K562 (cell line): ENCODE data around the gene ZNF277. TPM values are rescaled to one million over a fixed set of nuclear protein-coding genes. Genes with fewer than 3 reads are reported as not detected.

Experiments
- ATAC-seq: fragments of 200-7000 bp; cut with Tn5 transposase; 3 replicates; pipeline ENCODE4 v1.9.1; 2020; ENCODE audit warnings: moderate library complexity
- BruUV-seq: library from RNA; stranded (reverse); fragments of 400-500 nt; replicated peaks from 2 replicates; lab custom pipeline; 2021; lab: Mats Ljungman, UMichigan
- CTCF ChIA-PET: fragments of 300-600 bp; formaldehyde crosslinking; extraction: SDS; loops from one replicate; lab custom pipeline; 2021; ENCODE audit warnings: low intra/inter-chr PET ratio; lab: Yijun Ruan, JAX
- POLR2A ChIA-PET: fragments of 300-600, 350-650 bp; sonication (Branson Sonifier 250); formaldehyde crosslinking; extraction: SDS; loops from one replicate; lab custom pipeline; 2021; ENCODE audit warnings: antibody characterized with exemption, inconsistent platforms; lab: Yijun Ruan, JAX
- DNase-seq, 4 experiments: peaks; one replicate each; pipeline versions ENCODE4 v3.0.0 to v3.0.0-alpha.2; 2011 to 2018; ENCODE audit warnings: low spot score in 3 of 4, mixed read lengths in 3 of 4; ENCODE audit errors: extremely low read depth in 1 of 4
- FAIRE-seq: peaks from 2 replicates; lab custom pipeline; 2011; peaks lifted over from hg19 to GRCh38; lab: Jason Lieb, UNC
- H2AFZ ChIP-seq: 2 replicates; pipeline ENCODE4 v1.6.0; 2011; ENCODE audit warnings: low read depth, low read length, control low read depth, inconsistent platforms
- H3K27ac ChIP-seq: fragments of 200-600 bp; 3 replicates; pipeline ENCODE4 v1.8.0; 2011; ENCODE audit warnings: low read depth, mild to moderate bottlenecking, control low read depth, inconsistent platforms, low read length, moderate library complexity, mixed read lengths; ENCODE audit errors: extremely low read depth
- H3K27me3 ChIP-seq, 2 experiments: fragments of 300-600 bp in 1 of 2; 2 replicates in 1 of 2; 3 replicates in 1 of 2; pipeline versions ENCODE4 v1.6.0 to v1.8.0; 2011; ENCODE audit warnings: inconsistent platforms in 2 of 2, low read length in 2 of 2, mild to moderate bottlenecking in 1 of 2, mixed read lengths in 1 of 2, moderate library complexity in 1 of 2; ENCODE audit not compliant: control insufficient read depth in 2 of 2, insufficient read depth in 2 of 2
- H3K36me3 ChIP-seq: fragments of 300-600 bp; 3 replicates; pipeline ENCODE4 v1.8.0; 2011; ENCODE audit warnings: mild to moderate bottlenecking, low read length, inconsistent platforms; ENCODE audit not compliant: control insufficient read depth, insufficient read depth
- H3K4me1 ChIP-seq, 2 experiments: fragments of 200-600 bp in 1 of 2; replicated peaks in 1 of 2; 2 replicates in 1 of 2; 3 replicates in 1 of 2; pipeline versions ENCODE4 v1.5.1 to v1.8.0; 2011; ENCODE audit warnings: inconsistent platforms in 2 of 2, low read length in 2 of 2, mild to moderate bottlenecking in 1 of 2, mixed read lengths in 1 of 2, moderate library complexity in 1 of 2; ENCODE audit not compliant: control insufficient read depth in 2 of 2, insufficient read depth in 2 of 2
- H3K4me2 ChIP-seq: 2 replicates; pipeline ENCODE4 v1.6.1; 2011; ENCODE audit warnings: low read length, control low read depth, inconsistent platforms, mixed read lengths; ENCODE audit not compliant: insufficient read depth
- H3K4me3 ChIP-seq: fragments of 200-600 bp; sonication (generic), shearing (Covaris generic); 2 replicates; pipeline ENCODE4 v1.5.1; 2016; ENCODE audit warnings: control low read depth, inconsistent platforms
- H3K79me2 ChIP-seq: fragments of 200-600 bp; 3 replicates; pipeline ENCODE4 v1.8.0; 2011; ENCODE audit warnings: low read length, inconsistent platforms; ENCODE audit not compliant: control insufficient read depth, insufficient read depth
- H3K9ac ChIP-seq, 2 experiments: 2 replicates each; pipeline versions ENCODE4 v1.6.0 to v1.6.1; 2011; ENCODE audit warnings: low read depth in 2 of 2, low read length in 2 of 2, control low read depth in 1 of 2, inconsistent platforms in 1 of 2, mild to moderate bottlenecking in 1 of 2, mixed read lengths in 1 of 2; ENCODE audit not compliant: insufficient read depth in 1 of 2
- H3K9me1 ChIP-seq: one replicate; pipeline ENCODE4 v1.6.0; 2011; ENCODE audit warnings: inconsistent platforms, mild to moderate bottlenecking, low read length, moderate library complexity; ENCODE audit not compliant: control insufficient read depth, insufficient read depth
- H3K9me3 ChIP-seq: replicated peaks from 2 replicates; pipeline ENCODE4 v1.5.1; 2011; ENCODE audit warnings: low read depth, low read length, inconsistent platforms; ENCODE audit not compliant: control insufficient read depth, insufficient read depth
- H4K20me1 ChIP-seq: replicated peaks from 2 replicates; pipeline ENCODE4 v1.6.1; 2011; ENCODE audit warnings: low read length, inconsistent platforms, mixed read lengths; ENCODE audit not compliant: control insufficient read depth, insufficient read depth
- CBFA2T3 ChIP-seq: fragments of 450-650 bp; IDR thresholded peaks from 2 replicates; pipeline ENCODE4 v1.6.1; 2017
- L3MBTL2 ChIP-seq: fragments of 450-650 bp; IDR thresholded peaks from 2 replicates; pipeline ENCODE4 v1.6.1; 2016; ENCODE audit warnings: mild to moderate bottlenecking, moderate library complexity
- NR2C2 ChIP-seq, 2 experiments: fragments of 200-800 bp in 1 of 2; sonication (Bioruptor generic) in 1 of 2; sonication (generic) in 1 of 2; formaldehyde crosslinking in 1 of 2; IDR thresholded peaks; 2 replicates each; pipeline versions ENCODE4 v1.6.1 to v1.8.0; 2016 to 2022; ENCODE audit warnings: mild to moderate bottlenecking in 1 of 2, missing compliant biosample characterization in 1 of 2, missing genetic modification characterization in 1 of 2, missing genetic modification reagents in 1 of 2
- POLR2AphosphoS5 ChIP-seq: IDR thresholded peaks from 2 replicates; pipeline ENCODE4 v1.6.1; 2011; ENCODE audit warnings: mild to moderate bottlenecking, low read depth, low read length, moderate library complexity; ENCODE audit not compliant: control insufficient read depth, insufficient read depth
- POLR2G ChIP-seq: fragments of 200-400 bp; formaldehyde crosslinking; IDR thresholded peaks from 2 replicates; pipeline ENCODE4 v1.6.1; 2017; ENCODE audit warnings: low read depth, mild to moderate bottlenecking, antibody characterized with exemption, low read length, moderate library complexity
- POU5F1 ChIP-seq: fragments of 150-350 bp; IDR thresholded peaks from 2 replicates; pipeline ENCODE4 v1.6.1; 2014; ENCODE audit warnings: borderline replicate concordance, low read length, low read depth, mild to moderate bottlenecking; ENCODE audit not compliant: partially characterized antibody
- PRDM10 ChIP-seq: fragments of 450-650 bp; IDR thresholded peaks from 2 replicates; pipeline ENCODE4 v1.6.1; 2018; ENCODE audit not compliant: partially characterized antibody
- SRF ChIP-seq, 2 experiments: fragments of 250-450, 450-650 bp in 1 of 2; sonication (Bioruptor Pico) in 1 of 2; sonication (generic) in 1 of 2; formaldehyde crosslinking; IDR thresholded peaks; 2 replicates each; pipeline versions ENCODE4 v1.5.0 to v1.5.1; 2020 to 2022; ENCODE audit warnings: mild to moderate bottlenecking in 1 of 2, missing genetic modification reagents in 1 of 2
- ZNF121 ChIP-seq: sonication (generic); formaldehyde crosslinking; conservative IDR thresholded peaks from 2 replicates; pipeline ENCODE4 v1.8.0; 2022; ENCODE audit warnings: missing genetic modification reagents
- ZNF277 ChIP-seq: fragments of 250-450 bp; sonication (Bioruptor Pico); IDR thresholded peaks from 2 replicates; pipeline ENCODE4 v1.8.0; 2022; ENCODE audit warnings: inconsistent platforms, mild to moderate bottlenecking, moderate library complexity, borderline replicate concordance
- WGBS: fragments of 100-300 bp; shearing (Covaris generic); methylation state at CpG from one replicate; pipeline ENCODE4 v1.1.6; 2016; ENCODE audit warnings: low coverage, mixed read lengths; ENCODE audit not compliant: insufficient coverage; ENCODE audit errors: missing lambda C conversion rate; 5-methylcytosine and 5-hydroxymethylcytosine counted together
- in situ Hi-C: fragments of 300-500 bp; cut with MboI; formaldehyde crosslinking; loops from 4 replicates; pipeline ENCODE4 v1.15.0; 2018; ENCODE audit warnings: inconsistent platforms, mixed read lengths
- intact Hi-C: fragments of 100-400 bp; cut with micrococcal nuclease; formaldehyde crosslinking; loops from 2 replicates; pipeline ENCODE4 v1.14.2; 2022
- polyA plus RNA-seq, 8 experiments: library from polyadenylated mRNA; depleted of rRNA in 4 of 8; stranded (reverse) in 5 of 8; unstranded in 3 of 8; fragments of >200 nt; fragmentation: Nextera tagmentation in 2 of 8; fragmentation: Illumina TruSeq in 1 of 8; extraction: Ambion mirVana in 2 of 8; extraction: Trizol in 1 of 8; gene quantifications; 2 replicates each; pipeline versions ENCODE4 v1.2.1 to v1.2.3, GENCODE V29; 2011 to 2014; ENCODE audit warnings: inconsistent platforms in 1 of 8, missing spikeins in 1 of 8
- total RNA-seq, 7 experiments: library from RNA; depleted of rRNA in 6 of 7; stranded (reverse); fragments of >200 nt in 6 of 7; fragmentation: Illumina TruSeq in 2 of 7; extraction: Trizol in 2 of 7; gene quantifications; 2 replicates each; pipeline versions ENCODE4 v1.2.1 to v1.2.3, GENCODE V29; 2011 to 2021; ENCODE audit warnings: low replicate concordance in 1 of 7

Gene ZNF277
- total and polyA plus RNA-seq, 9 of the 15 experiments (the other 6 are each of a cell fraction or from before 2014, with no cell fraction given), result 18.8 to 33.5 (median 27.7) TPM

- Histone ChIP-seq H3K27ac (no peak overlapping the region), H2AFZ (no peak overlapping the region), H3K27me3 (no peaks in the 10 kb centered on the region), H3K9ac (no peak overlapping the region), H4K20me1 (no peaks in the 10 kb centered on the region; the same call in 1 of the 2 replicates), H3K9me1 (no peaks in the 10 kb centered on the region), H3K9me3 (no peaks in the 10 kb centered on the region), H3K79me2 (no peaks in the 10 kb centered on the region), H3K4me3 (no peak overlapping the region), H3K36me3 (no peaks in the 10 kb centered on the region), H3K4me1 (no peaks in the 10 kb centered on the region), H3K4me2 (no peak overlapping the region)
- intact Hi-C loops, result no loop called here
- ChIA-PET CTCF (no interaction called here), POLR2A (no interaction called here)
- no TSS peak for BruUV-seq
- DNase-seq (no peak), ATAC-seq (no peak), FAIRE-seq (no peak)
- in situ Hi-C loops, result no loop called here
- 35% methylated on average over 4 of the region's 4 CpGs for WGBS
- TF ChIP-seq ZNF277 (peak; percentile 61; the same call in 1 of the 2 replicates), SRF (CRISPR knock-in tag; IDR thresholded peaks at IDR 0.05) (no peak)
Observed at GRCh38 chr7:112226701-112227276, 20.3 kb downstream of the ZNF277 start.

GRCh38 chr7:112228632-112229031 lies 22.1 kb downstream of the ZNF277 start:
- H3K27me3 ChIP-seq, result no peaks in the 10 kb centered on the region
- H3K27ac ChIP-seq, result no peak overlapping the region
- H3K36me3 ChIP-seq, result no peaks in the 10 kb centered on the region
- ChIA-PET CTCF (no interaction called here), POLR2A (no interaction called here)
- H3K9ac ChIP-seq, result no peak overlapping the region
- H4K20me1 ChIP-seq, result no peaks in the 10 kb centered on the region; the same call in 1 of the 2 replicates
- ATAC-seq, result no peak
- 30% methylated on average over 2 of the region's 2 CpGs for WGBS
- no peaks in the 10 kb centered on the region for H3K9me3 ChIP-seq
- no peak for DNase-seq
- no peak for FAIRE-seq
- no peak overlapping the region for H2AFZ ChIP-seq
- H3K4me1 ChIP-seq, result no peaks in the 10 kb centered on the region
- H3K9me1 ChIP-seq, result no peaks in the 10 kb centered on the region
- no peak overlapping the region for H3K4me2 ChIP-seq
- in situ Hi-C loops (no loop called here), intact Hi-C loops (no loop called here)
- BruUV-seq, result no TSS peak
- no peak overlapping the region for H3K4me3 ChIP-seq
- no peaks in the 10 kb centered on the region for H3K79me2 ChIP-seq
- TF ChIP-seq POLR2AphosphoS5 (no peak), POLR2G (no peak), POU5F1 (no peak), ZNF121 (CRISPR knock-in tag) (no peak), NR2C2 (CRISPR knock-in tag; IDR thresholded peaks at IDR 0.05) (no peak), NR2C2 (tag; IDR thresholded peaks at IDR 0.05) (no peak), PRDM10 (no peak), CBFA2T3 (no peak), L3MBTL2 (no peak)
